Thyroid gland (tissue), 4 donors: ENCODE data around the gene ADAM8.

ENCODE experiments used
- CTCF ChIP-seq, 6 experiments: fragments of 200-600 bp in 3 of 6; fragments of 450-650 bp in 3 of 6; sonication (generic) in 3 of 6; IDR thresholded peaks; one replicate each; pipeline ENCODE4 v1.5.1; 2016 to 2019; ENCODE audit warnings: antibody characterized with exemption in 6 of 6, mild to moderate bottlenecking in 2 of 6, inconsistent platforms in 1 of 6, moderate library complexity in 1 of 6
- POLR2A ChIP-seq, 2 donors: fragments of 450-650 bp; IDR thresholded peaks; one replicate each; pipeline ENCODE4 v1.6.1; 2017; ENCODE audit warnings: antibody characterized with exemption in 2 of 2, mild to moderate bottlenecking in 2 of 2, moderate library complexity in 1 of 2

GRCh38 chr10:133280391-133281059, 3.9 kb upstream of the ADAM8 start:
- no peak for TF ChIP-seq CTCF (IDR thresholded peaks at IDR 0.05)
- TF ChIP-seq POLR2A (IDR thresholded peaks at IDR 0.05): no peak
